GM23338 (cell line): ENCODE data around the gene BAG3.

Experiments
- CREB1 ChIP-seq: fragments of 250-450 bp; sonication (Bioruptor Pico); IDR thresholded peaks from 2 replicates; pipeline ENCODE4 v1.5.0; 2020; ENCODE audit warnings: low read depth, mild to moderate bottlenecking, moderate library complexity
- ETS1 ChIP-seq: IDR thresholded peaks from 2 replicates; pipeline ENCODE4 v1.6.1; 2016; ENCODE audit warnings: antibody characterized with exemption
- EZH2 ChIP-seq: fragments of 200-600 bp; sonication (generic); IDR thresholded peaks from one replicate; pipeline ENCODE4 v1.8.0; 2017; ENCODE audit warnings: antibody characterized with exemption, mild to moderate bottlenecking, low read depth; ENCODE audit not compliant: unreplicated experiment
- EZH2phosphoT487 ChIP-seq: fragments of 200-600 bp; sonication (generic); IDR thresholded peaks from one replicate; pipeline ENCODE4 v1.8.1; 2018; ENCODE audit warnings: antibody characterized with exemption; ENCODE audit not compliant: unreplicated experiment
- JUNB ChIP-seq: IDR thresholded peaks from one replicate; pipeline ENCODE4 v1.6.1; 2016; ENCODE audit warnings: antibody characterized with exemption; ENCODE audit not compliant: unreplicated experiment
- POLR2AphosphoS5 ChIP-seq: IDR thresholded peaks from 2 replicates; pipeline ENCODE4 v1.6.1; 2016; ENCODE audit warnings: antibody characterized with exemption, low read depth
- REST ChIP-seq: IDR thresholded peaks from one replicate; pipeline ENCODE4 v1.6.1; 2018; ENCODE audit warnings: antibody characterized with exemption; ENCODE audit not compliant: unreplicated experiment
- STAT1 ChIP-seq: IDR thresholded peaks from one replicate; pipeline ENCODE4 v1.6.1; 2016; ENCODE audit warnings: antibody characterized with exemption; ENCODE audit not compliant: unreplicated experiment
- ZNF114 ChIP-seq: fragments of 250-450 bp; sonication (Bioruptor Pico); IDR thresholded peaks from 2 replicates; pipeline ENCODE4 v1.5.0; 2020; ENCODE audit warnings: mild to moderate bottlenecking, moderate library complexity
- TF ChIP-seq, protein P1 (sequence below), 2 experiments: fragments of 200-600 bp in 1 of 2; sonication (generic) in 1 of 2; conservative IDR thresholded peaks; 2 replicates each; pipeline versions ENCODE4 v1.5.1 to v1.6.1; 2016 to 2017; ENCODE audit warnings: antibody characterized with exemption in 2 of 2, low read depth in 2 of 2, mild to moderate bottlenecking in 2 of 2, moderate library complexity in 1 of 2
- TF ChIP-seq, protein P2 (sequence below): fragments of 250-450 bp; sonication (Bioruptor Pico); IDR thresholded peaks from 2 replicates; pipeline ENCODE4 v1.5.0; 2020; ENCODE audit warnings: mild to moderate bottlenecking, moderate library complexity

- TF ChIP-seq, protein P1, sequence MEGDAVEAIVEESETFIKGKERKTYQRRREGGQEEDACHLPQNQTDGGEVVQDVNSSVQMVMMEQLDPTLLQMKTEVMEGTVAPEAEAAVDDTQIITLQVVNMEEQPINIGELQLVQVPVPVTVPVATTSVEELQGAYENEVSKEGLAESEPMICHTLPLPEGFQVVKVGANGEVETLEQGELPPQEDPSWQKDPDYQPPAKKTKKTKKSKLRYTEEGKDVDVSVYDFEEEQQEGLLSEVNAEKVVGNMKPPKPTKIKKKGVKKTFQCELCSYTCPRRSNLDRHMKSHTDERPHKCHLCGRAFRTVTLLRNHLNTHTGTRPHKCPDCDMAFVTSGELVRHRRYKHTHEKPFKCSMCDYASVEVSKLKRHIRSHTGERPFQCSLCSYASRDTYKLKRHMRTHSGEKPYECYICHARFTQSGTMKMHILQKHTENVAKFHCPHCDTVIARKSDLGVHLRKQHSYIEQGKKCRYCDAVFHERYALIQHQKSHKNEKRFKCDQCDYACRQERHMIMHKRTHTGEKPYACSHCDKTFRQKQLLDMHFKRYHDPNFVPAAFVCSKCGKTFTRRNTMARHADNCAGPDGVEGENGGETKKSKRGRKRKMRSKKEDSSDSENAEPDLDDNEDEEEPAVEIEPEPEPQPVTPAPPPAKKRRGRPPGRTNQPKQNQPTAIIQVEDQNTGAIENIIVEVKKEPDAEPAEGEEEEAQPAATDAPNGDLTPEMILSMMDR (conservative IDR thresholded peaks at IDR 0.05; ENCODE audit: low read depth in 2 of 2): no peak
- no peak for TF ChIP-seq EZH2phosphoT487
- TF ChIP-seq EZH2: no peak
- TF ChIP-seq POLR2AphosphoS5: no peak
- TF ChIP-seq REST: no peak
- no peak for TF ChIP-seq ETS1
- no peak for TF ChIP-seq STAT1
- no peak for TF ChIP-seq JUNB
- TF ChIP-seq, protein P2, sequence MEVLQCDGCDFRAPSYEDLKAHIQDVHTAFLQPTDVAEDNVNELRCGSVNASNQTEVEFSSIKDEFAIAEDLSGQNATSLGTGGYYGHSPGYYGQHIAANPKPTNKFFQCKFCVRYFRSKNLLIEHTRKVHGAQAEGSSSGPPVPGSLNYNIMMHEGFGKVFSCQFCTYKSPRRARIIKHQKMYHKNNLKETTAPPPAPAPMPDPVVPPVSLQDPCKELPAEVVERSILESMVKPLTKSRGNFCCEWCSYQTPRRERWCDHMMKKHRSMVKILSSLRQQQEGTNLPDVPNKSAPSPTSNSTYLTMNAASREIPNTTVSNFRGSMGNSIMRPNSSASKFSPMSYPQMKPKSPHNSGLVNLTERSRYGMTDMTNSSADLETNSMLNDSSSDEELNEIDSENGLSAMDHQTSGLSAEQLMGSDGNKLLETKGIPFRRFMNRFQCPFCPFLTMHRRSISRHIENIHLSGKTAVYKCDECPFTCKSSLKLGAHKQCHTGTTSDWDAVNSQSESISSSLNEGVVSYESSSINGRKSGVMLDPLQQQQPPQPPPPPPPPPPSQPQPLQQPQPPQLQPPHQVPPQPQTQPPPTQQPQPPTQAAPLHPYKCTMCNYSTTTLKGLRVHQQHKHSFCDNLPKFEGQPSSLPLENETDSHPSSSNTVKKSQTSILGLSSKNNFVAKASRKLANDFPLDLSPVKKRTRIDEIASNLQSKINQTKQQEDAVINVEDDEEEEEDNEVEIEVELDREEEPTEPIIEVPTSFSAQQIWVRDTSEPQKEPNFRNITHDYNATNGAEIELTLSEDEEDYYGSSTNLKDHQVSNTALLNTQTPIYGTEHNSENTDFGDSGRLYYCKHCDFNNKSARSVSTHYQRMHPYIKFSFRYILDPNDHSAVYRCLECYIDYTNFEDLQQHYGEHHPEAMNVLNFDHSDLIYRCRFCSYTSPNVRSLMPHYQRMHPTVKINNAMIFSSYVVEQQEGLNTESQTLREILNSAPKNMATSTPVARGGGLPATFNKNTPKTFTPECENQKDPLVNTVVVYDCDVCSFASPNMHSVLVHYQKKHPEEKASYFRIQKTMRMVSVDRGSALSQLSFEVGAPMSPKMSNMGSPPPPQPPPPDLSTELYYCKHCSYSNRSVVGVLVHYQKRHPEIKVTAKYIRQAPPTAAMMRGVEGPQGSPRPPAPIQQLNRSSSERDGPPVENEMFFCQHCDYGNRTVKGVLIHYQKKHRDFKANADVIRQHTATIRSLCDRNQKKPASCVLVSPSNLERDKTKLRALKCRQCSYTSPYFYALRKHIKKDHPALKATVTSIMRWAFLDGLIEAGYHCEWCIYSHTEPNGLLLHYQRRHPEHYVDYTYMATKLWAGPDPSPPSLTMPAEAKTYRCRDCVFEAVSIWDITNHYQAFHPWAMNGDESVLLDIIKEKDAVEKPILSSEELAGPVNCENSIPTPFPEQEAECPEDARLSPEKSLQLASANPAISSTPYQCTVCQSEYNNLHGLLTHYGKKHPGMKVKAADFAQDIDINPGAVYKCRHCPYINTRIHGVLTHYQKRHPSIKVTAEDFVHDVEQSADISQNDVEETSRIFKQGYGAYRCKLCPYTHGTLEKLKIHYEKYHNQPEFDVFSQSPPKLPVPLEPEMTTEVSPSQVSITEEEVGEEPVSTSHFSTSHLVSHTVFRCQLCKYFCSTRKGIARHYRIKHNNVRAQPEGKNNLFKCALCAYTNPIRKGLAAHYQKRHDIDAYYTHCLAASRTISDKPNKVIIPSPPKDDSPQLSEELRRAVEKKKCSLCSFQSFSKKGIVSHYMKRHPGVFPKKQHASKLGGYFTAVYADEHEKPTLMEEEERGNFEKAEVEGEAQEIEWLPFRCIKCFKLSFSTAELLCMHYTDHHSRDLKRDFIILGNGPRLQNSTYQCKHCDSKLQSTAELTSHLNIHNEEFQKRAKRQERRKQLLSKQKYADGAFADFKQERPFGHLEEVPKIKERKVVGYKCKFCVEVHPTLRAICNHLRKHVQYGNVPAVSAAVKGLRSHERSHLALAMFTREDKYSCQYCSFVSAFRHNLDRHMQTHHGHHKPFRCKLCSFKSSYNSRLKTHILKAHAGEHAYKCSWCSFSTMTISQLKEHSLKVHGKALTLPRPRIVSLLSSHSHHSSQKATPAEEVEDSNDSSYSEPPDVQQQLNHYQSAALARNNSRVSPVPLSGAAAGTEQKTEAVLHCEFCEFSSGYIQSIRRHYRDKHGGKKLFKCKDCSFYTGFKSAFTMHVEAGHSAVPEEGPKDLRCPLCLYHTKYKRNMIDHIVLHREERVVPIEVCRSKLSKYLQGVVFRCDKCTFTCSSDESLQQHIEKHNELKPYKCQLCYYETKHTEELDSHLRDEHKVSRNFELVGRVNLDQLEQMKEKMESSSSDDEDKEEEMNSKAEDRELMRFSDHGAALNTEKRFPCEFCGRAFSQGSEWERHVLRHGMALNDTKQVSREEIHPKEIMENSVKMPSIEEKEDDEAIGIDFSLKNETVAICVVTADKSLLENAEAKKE (CRISPR knock-in tag): no peak
- no peak for TF ChIP-seq CREB1
- no peak for TF ChIP-seq ZNF114
These were observed 4.4 kb downstream of the BAG3 start for GRCh38 chr10:119655566-119656001.
